ENCODE results near the gene CLEC2B. TPM values are rescaled to one million over a fixed set of nuclear protein-coding genes. Genes with fewer than 3 reads are reported as not detected.

CLEC2B gene
- total RNA-seq, 2 donors from 2014 or later = not detected

- WGBS, 2 experiments (ENCODE audit: insufficient coverage in 1 of 2, insufficient read length in 1 of 2) = 90% methylated on average over 2 of the region's 2 CpGs; no CpG with 5 or more reads in 1 of the 2 experiments
- no peaks in the 10 kb centered on the region for H3K36me3 ChIP-seq (ENCODE audit: control insufficient read depth, insufficient read depth, low read length)
- Mint-ChIP-seq H3K36me3 (ENCODE audit: low read depth) (peaks cover 2% of the 10 kb centered on the region), H3K27me3 (ENCODE audit: insufficient read depth) (no peaks in the 10 kb centered on the region), H3K4me1 (peaks cover 3% of the 10 kb centered on the region), H3K4me3 (no peak overlapping the region), H3K27ac (no peak overlapping the region), H3K9me3 (peaks cover 20% of the 10 kb centered on the region)
- H3K9ac ChIP-seq (ENCODE audit: extremely low read depth, low read length, poor library complexity, severe bottlenecking) = no peak overlapping the region
- DNase-seq = no peak
- TF ChIP-seq CTCF (conservative IDR thresholded peaks at IDR 0.05) = no peak
- H3K9me3 ChIP-seq (ENCODE audit: control insufficient read depth, low read length) = peaks cover 5% of the 10 kb centered on the region
- H3K4me1 ChIP-seq (ENCODE audit: control insufficient read depth, insufficient read depth, low read length) = no peaks in the 10 kb centered on the region
- H3K4me3 ChIP-seq (ENCODE audit: low read length) = no peak overlapping the region
- no peak overlapping the region for H3K27ac ChIP-seq (ENCODE audit: low read depth, low read length)
- no peaks in the 10 kb centered on the region for H3K27me3 ChIP-seq (ENCODE audit: control insufficient read depth, insufficient read depth, low read length, poor library complexity, severe bottlenecking)
Observed at GRCh38 chr12:9899209-9899608, 30.1 kb upstream of the CLEC2B start.

GRCh38 chr12:9897535-9897934, 28.4 kb upstream of the CLEC2B start:
- WGBS, 2 experiments (ENCODE audit: insufficient coverage in 1 of 2, insufficient read length in 1 of 2) = 92% methylated on average over 6 of the region's 6 CpGs; no CpG with 5 or more reads in 1 of the 2 experiments
- Mint-ChIP-seq H3K27ac (no peak overlapping the region), H3K4me3 (no peak overlapping the region), H3K9me3 (peaks cover 8% of the 10 kb centered on the region), H3K36me3 (ENCODE audit: low read depth) (peaks cover 2% of the 10 kb centered on the region), H3K4me1 (peaks cover 3% of the 10 kb centered on the region), H3K27me3 (ENCODE audit: insufficient read depth) (no peaks in the 10 kb centered on the region)
- no peaks in the 10 kb centered on the region for H3K36me3 ChIP-seq (ENCODE audit: control insufficient read depth, insufficient read depth, low read length)
- H3K9me3 ChIP-seq (ENCODE audit: control insufficient read depth, low read length) = peaks cover 5% of the 10 kb centered on the region
- no peak for DNase-seq
- no peak for TF ChIP-seq CTCF (conservative IDR thresholded peaks at IDR 0.05)
- H3K4me3 ChIP-seq (ENCODE audit: low read length) = no peak overlapping the region
- no peak overlapping the region for H3K9ac ChIP-seq (ENCODE audit: extremely low read depth, low read length, poor library complexity, severe bottlenecking)
- no peaks in the 10 kb centered on the region for H3K27me3 ChIP-seq (ENCODE audit: control insufficient read depth, insufficient read depth, low read length, poor library complexity, severe bottlenecking)
- H3K4me1 ChIP-seq (ENCODE audit: control insufficient read depth, insufficient read depth, low read length) = no peaks in the 10 kb centered on the region
- H3K27ac ChIP-seq (ENCODE audit: low read depth, low read length) = no peak overlapping the region

- H3K9me3 ChIP-seq (ENCODE audit: control insufficient read depth, low read length) = no peaks in the 10 kb centered on the region
- WGBS, 2 experiments (ENCODE audit: insufficient coverage in 1 of 2, insufficient read length in 1 of 2) = 92 to 97% methylated on average over 3 to 6 of the region's 6 CpGs
- H3K9me3 Mint-ChIP-seq = no peaks in the 10 kb centered on the region
- H3K27me3 ChIP-seq (ENCODE audit: control insufficient read depth, insufficient read depth, low read length, poor library complexity, severe bottlenecking) = no peaks in the 10 kb centered on the region
- H3K4me3 ChIP-seq (ENCODE audit: low read length) = no peak overlapping the region
- no peaks in the 10 kb centered on the region for H3K36me3 Mint-ChIP-seq (ENCODE audit: low read depth)
- H3K27ac Mint-ChIP-seq = no peak overlapping the region
- H3K4me1 ChIP-seq (ENCODE audit: control insufficient read depth, insufficient read depth, low read length) = no peaks in the 10 kb centered on the region
- TF ChIP-seq CTCF (conservative IDR thresholded peaks at IDR 0.05) = no peak
- no peak overlapping the region for H3K4me3 Mint-ChIP-seq
- no peak for DNase-seq
- H3K9ac ChIP-seq (ENCODE audit: extremely low read depth, low read length, poor library complexity, severe bottlenecking) = no peak overlapping the region
- H3K27ac ChIP-seq (ENCODE audit: low read depth, low read length) = no peak overlapping the region
- no peaks in the 10 kb centered on the region for H3K27me3 Mint-ChIP-seq (ENCODE audit: insufficient read depth)
- no peaks in the 10 kb centered on the region for H3K36me3 ChIP-seq (ENCODE audit: control insufficient read depth, insufficient read depth, low read length)
- peaks cover 3% of the 10 kb centered on the region for H3K4me1 Mint-ChIP-seq
Observed at GRCh38 chr12:9895215-9895971, 26.2 kb upstream of the CLEC2B start.
